Gastroesophageal sphincter (tissue), 2 donors: ENCODE data around the gene ZNF821.

Experiments used
- POLR2A ChIP-seq, 2 donors: fragments of 450-650 bp; IDR thresholded peaks; one replicate each; pipeline ENCODE4 v1.6.1; 2017; ENCODE audit warnings: antibody characterized with exemption in 2 of 2, mild to moderate bottlenecking in 2 of 2, moderate library complexity in 1 of 2
- POLR2AphosphoS5 ChIP-seq: sonication (generic); formaldehyde crosslinking; IDR thresholded peaks from one replicate; pipeline ENCODE4 v1.6.1; 2017; ENCODE audit warnings: antibody characterized with exemption

- no peak for TF ChIP-seq POLR2AphosphoS5
- no peak for TF ChIP-seq POLR2A (IDR thresholded peaks at IDR 0.05)
Observed at GRCh38 chr16:71931599-71931998, 47.6 kb upstream of the ZNF821 start.
